ENCODE results near the gene OS9.

Gene OS9

DNA sequence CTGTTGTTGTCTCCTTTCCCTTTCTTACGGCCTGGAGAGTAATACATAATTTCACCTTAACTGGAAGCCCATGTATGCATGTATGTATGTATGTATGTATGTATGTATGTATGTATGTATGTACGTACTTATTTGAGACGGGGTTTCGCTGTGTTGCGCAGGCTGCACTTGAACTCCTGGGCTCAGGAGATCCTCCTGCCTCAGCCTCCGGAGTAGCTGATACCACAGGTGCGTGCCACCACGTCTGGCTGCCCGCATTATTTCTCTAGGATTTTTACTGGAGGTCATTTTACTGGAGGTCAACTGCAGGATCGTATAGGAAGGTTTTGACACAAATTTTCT is 644 bp upstream of the OS9 start:
- H3K23ac ChIP-seq (ENCODE audit: low read length) = no peak overlapping the region
- H3K27ac ChIP-seq (ENCODE audit: low read depth, low read length) = no peak overlapping the region
- peak overlapping the region; percentile 50 for H2AFZ ChIP-seq (ENCODE audit: insufficient read depth, low read length, poor library complexity)
- H4K91ac ChIP-seq (ENCODE audit: low read depth, low read length) = no peak overlapping the region
- H2BK120ac ChIP-seq (ENCODE audit: insufficient read depth, low read length, poor library complexity) = no peak overlapping the region
- H3K4ac ChIP-seq (ENCODE audit: low read depth, low read length) = no peak overlapping the region
- H3K9ac ChIP-seq (ENCODE audit: low read length) = no peak overlapping the region
- H3K79me1 ChIP-seq (ENCODE audit: low read length) = peaks cover 2% of the 10 kb centered on the region
- H3K36me3 ChIP-seq (ENCODE audit: control insufficient read depth in 1 of 2, insufficient read depth in 2 of 2, low read length in 2 of 2) = peaks cover 6 to 14% of the 10 kb centered on the region in 2 experiments
- H4K12ac ChIP-seq (ENCODE audit: low read depth, low read length) = no peak overlapping the region
- WGBS (ENCODE audit: extremely low coverage, insufficient coverage, insufficient read length) = no CpG with 5 or more reads among the region's 10 CpGs
- no peaks in the 10 kb centered on the region for H3K9me3 ChIP-seq (ENCODE audit: insufficient read depth, low read depth, low read length)
- peak overlapping the region; percentile 47 for H3K4me2 ChIP-seq (ENCODE audit: low read length)
- no peak overlapping the region for H3K4me3 ChIP-seq (ENCODE audit: low read depth, low read length)
- H3K4me1 ChIP-seq (ENCODE audit: control insufficient read depth in 1 of 2, insufficient read depth in 2 of 2, low read length in 2 of 2) = peaks cover 5 to 8% of the 10 kb centered on the region in 2 experiments
- H2BK5ac ChIP-seq (ENCODE audit: low read depth, low read length, poor library complexity) = no peak overlapping the region
- no peaks in the 10 kb centered on the region for H3K27me3 ChIP-seq (ENCODE audit: insufficient read depth, low read length)
- H4K8ac ChIP-seq (ENCODE audit: low read depth, low read length) = no peak overlapping the region
- no peak overlapping the region for H3K14ac ChIP-seq (ENCODE audit: low read length)
- H3K18ac ChIP-seq (ENCODE audit: low read length) = no peak overlapping the region
- DNase-seq = no peak
- peaks cover 2% of the 10 kb centered on the region for H3K79me2 ChIP-seq (ENCODE audit: control insufficient read depth, insufficient read depth, low read length, poor library complexity)
- no peak overlapping the region for H2BK12ac ChIP-seq (ENCODE audit: low read length)
- H2AK5ac ChIP-seq (ENCODE audit: low read length) = no peak overlapping the region

DNA sequence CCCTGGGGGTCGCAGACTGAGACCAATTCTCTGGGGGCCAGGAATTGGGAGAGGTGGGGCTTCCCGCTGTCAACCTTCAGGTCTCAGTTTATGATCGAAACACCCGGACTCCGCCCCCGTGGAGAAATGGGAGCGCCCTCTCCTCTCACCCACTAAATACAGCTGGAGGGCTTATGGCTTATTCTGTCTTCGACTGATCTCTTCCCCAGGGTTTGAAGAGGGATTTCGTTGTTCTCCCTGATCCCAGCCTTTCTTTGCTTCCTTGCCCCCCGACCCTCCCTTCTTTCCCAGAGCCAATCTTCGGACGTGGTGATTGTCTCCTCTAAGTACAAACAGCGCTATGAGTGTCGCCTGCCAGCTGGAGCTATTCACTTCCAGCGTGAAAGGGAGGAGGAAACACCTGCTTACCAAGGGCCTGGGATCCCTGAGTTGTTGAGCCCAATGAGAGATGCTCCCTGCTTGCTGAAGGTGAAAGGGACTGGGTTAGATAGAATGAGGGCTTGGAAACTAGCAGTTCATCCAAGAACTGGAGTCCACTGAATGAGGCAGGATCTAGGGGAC is 607 bp downstream of the OS9 start:
- H3K23ac ChIP-seq (ENCODE audit: low read length) = no peak overlapping the region
- peak overlapping the region; percentile 70 for H4K91ac ChIP-seq (ENCODE audit: low read depth, low read length)
- peak in 1 of 2 donors; percentile 9 for DNase-seq
- H3K27ac ChIP-seq (ENCODE audit: low read depth, low read length) = no peak overlapping the region
- peak overlapping the region; percentile 97 for H2AFZ ChIP-seq (ENCODE audit: insufficient read depth, low read length, poor library complexity)
- peak overlapping the region; percentile 75 for H3K9ac ChIP-seq (ENCODE audit: low read length)
- no peaks in the 10 kb centered on the region for H3K9me3 ChIP-seq (ENCODE audit: insufficient read depth, low read depth, low read length)
- no peak overlapping the region for H3K4ac ChIP-seq (ENCODE audit: low read depth, low read length)
- no peak overlapping the region for H2BK12ac ChIP-seq (ENCODE audit: low read length)
- peaks cover 2% of the 10 kb centered on the region for H3K79me2 ChIP-seq (ENCODE audit: control insufficient read depth, insufficient read depth, low read length, poor library complexity)
- no peak overlapping the region for H2BK120ac ChIP-seq (ENCODE audit: insufficient read depth, low read length, poor library complexity)
- H3K4me2 ChIP-seq (ENCODE audit: low read length) = peak overlapping the region; percentile 82
- H4K12ac ChIP-seq (ENCODE audit: low read depth, low read length) = peak overlapping the region; percentile 93
- peak overlapping the region; percentile 95 for H4K8ac ChIP-seq (ENCODE audit: low read depth, low read length)
- peak overlapping the region; percentile 95 for H3K4me3 ChIP-seq (ENCODE audit: low read depth, low read length)
- H3K79me1 ChIP-seq (ENCODE audit: low read length) = peaks cover 2% of the 10 kb centered on the region
- WGBS (ENCODE audit: extremely low coverage, insufficient coverage, insufficient read length) = no CpG with 5 or more reads among the region's 15 CpGs
- H3K27me3 ChIP-seq (ENCODE audit: insufficient read depth, low read length) = no peaks in the 10 kb centered on the region
- no peak overlapping the region for H2BK5ac ChIP-seq (ENCODE audit: low read depth, low read length, poor library complexity)
- peak overlapping the region; percentile 80 for H3K14ac ChIP-seq (ENCODE audit: low read length)
- peak overlapping the region; percentile 84 for H3K18ac ChIP-seq (ENCODE audit: low read length)
- no peak overlapping the region for H2AK5ac ChIP-seq (ENCODE audit: low read length)
- peaks cover 6 to 18% of the 10 kb centered on the region in 2 experiments for H3K36me3 ChIP-seq (ENCODE audit: control insufficient read depth in 1 of 2, insufficient read depth in 2 of 2, low read length in 2 of 2)
- peaks cover 5 to 8% of the 10 kb centered on the region in 2 experiments for H3K4me1 ChIP-seq (ENCODE audit: control insufficient read depth in 1 of 2, insufficient read depth in 2 of 2, low read length in 2 of 2)

DNA sequence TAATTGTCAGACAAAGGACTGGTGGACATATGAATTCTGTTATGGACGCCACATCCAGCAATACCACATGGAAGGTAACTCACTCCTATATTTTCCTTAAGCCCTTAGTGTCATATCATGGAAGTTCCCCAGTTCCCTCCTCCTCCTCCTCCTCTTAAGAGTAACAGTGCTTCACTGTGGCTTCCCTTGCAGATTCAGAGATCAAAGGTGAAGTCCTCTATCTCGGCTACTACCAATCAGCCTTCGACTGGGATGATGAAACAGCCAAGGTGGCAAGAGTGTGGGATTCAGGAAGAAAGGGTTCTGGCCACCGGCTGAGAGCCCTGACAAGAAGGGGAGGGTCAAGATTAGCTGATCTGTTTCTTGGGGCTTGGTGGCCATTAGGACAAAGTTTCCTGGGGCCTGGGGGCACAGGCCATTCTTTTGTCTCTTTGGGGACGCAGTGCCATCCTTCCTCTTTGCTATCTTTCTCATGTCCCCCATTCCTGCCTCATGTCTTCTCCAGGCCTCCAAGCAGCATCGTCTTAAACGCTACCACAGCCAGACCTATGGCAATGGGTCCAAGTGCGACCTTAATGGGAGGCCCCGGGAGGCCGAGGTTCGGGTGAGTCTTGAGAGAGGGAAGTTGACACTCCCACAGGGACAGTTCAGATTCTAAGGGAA is 2.0 kb downstream of the OS9 start:
- H4K91ac ChIP-seq (ENCODE audit: low read depth, low read length) = no peak overlapping the region
- peaks cover 2% of the 10 kb centered on the region for H3K79me1 ChIP-seq (ENCODE audit: low read length)
- H3K27me3 ChIP-seq (ENCODE audit: insufficient read depth, low read length) = no peaks in the 10 kb centered on the region
- no peak overlapping the region for H3K9ac ChIP-seq (ENCODE audit: low read length)
- H3K23ac ChIP-seq (ENCODE audit: low read length) = no peak overlapping the region
- peaks cover 5 to 8% of the 10 kb centered on the region in 2 experiments for H3K4me1 ChIP-seq (ENCODE audit: control insufficient read depth in 1 of 2, insufficient read depth in 2 of 2, low read length in 2 of 2)
- DNase-seq = no peak
- no peak overlapping the region for H3K27ac ChIP-seq (ENCODE audit: low read depth, low read length)
- H3K9me3 ChIP-seq (ENCODE audit: insufficient read depth, low read depth, low read length) = no peaks in the 10 kb centered on the region
- no peak overlapping the region for H2AFZ ChIP-seq (ENCODE audit: insufficient read depth, low read length, poor library complexity)
- H3K18ac ChIP-seq (ENCODE audit: low read length) = no peak overlapping the region
- no peak overlapping the region for H4K8ac ChIP-seq (ENCODE audit: low read depth, low read length)
- H3K4ac ChIP-seq (ENCODE audit: low read depth, low read length) = no peak overlapping the region
- no peak overlapping the region for H3K4me2 ChIP-seq (ENCODE audit: low read length)
- no peak overlapping the region for H2AK5ac ChIP-seq (ENCODE audit: low read length)
- no peak overlapping the region for H4K12ac ChIP-seq (ENCODE audit: low read depth, low read length)
- H3K36me3 ChIP-seq (ENCODE audit: control insufficient read depth in 1 of 2, insufficient read depth in 2 of 2, low read length in 2 of 2) = peaks cover 6 to 18% of the 10 kb centered on the region in 2 experiments
- no CpG with 5 or more reads among the region's 11 CpGs for WGBS (ENCODE audit: extremely low coverage, insufficient coverage, insufficient read length)
- H3K4me3 ChIP-seq (ENCODE audit: low read depth, low read length) = no peak overlapping the region
- H3K14ac ChIP-seq (ENCODE audit: low read length) = no peak overlapping the region
- no peak overlapping the region for H2BK12ac ChIP-seq (ENCODE audit: low read length)
- H2BK120ac ChIP-seq (ENCODE audit: insufficient read depth, low read length, poor library complexity) = no peak overlapping the region
- H3K79me2 ChIP-seq (ENCODE audit: control insufficient read depth, insufficient read depth, low read length, poor library complexity) = peaks cover 2% of the 10 kb centered on the region
- H2BK5ac ChIP-seq (ENCODE audit: low read depth, low read length, poor library complexity) = no peak overlapping the region

DNA sequence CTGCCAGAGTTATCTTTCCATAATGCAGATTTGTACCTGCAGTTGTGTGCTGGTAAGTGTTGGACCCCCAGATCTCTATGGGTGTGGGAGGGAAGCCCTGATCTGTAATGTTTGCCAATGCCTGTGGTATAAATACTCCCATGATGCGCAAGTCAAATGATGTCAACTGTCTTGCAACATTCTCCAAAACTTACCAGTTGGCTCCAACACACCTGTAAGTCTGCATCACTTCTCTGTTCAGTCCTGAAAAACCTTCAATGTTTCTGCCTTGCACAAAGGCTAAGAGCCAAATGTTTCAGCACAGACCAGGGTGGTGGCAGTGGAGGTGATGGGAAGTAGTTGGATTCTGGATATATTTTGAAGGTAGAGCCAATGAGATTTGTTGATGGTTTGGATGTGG is 3.1 kb downstream of the OS9 start:
- no CpG with 5 or more reads among the region's 1 CpG for WGBS (ENCODE audit: extremely low coverage, insufficient coverage, insufficient read length)
- H3K79me1 ChIP-seq (ENCODE audit: low read length) = peaks cover 2% of the 10 kb centered on the region
- no peak overlapping the region for H3K18ac ChIP-seq (ENCODE audit: low read length)
- no peak overlapping the region for H3K4ac ChIP-seq (ENCODE audit: low read depth, low read length)
- peaks cover 6 to 18% of the 10 kb centered on the region in 2 experiments for H3K36me3 ChIP-seq (ENCODE audit: control insufficient read depth in 1 of 2, insufficient read depth in 2 of 2, low read length in 2 of 2)
- H2BK12ac ChIP-seq (ENCODE audit: low read length) = no peak overlapping the region
- H4K91ac ChIP-seq (ENCODE audit: low read depth, low read length) = no peak overlapping the region
- peaks cover 2% of the 10 kb centered on the region for H3K79me2 ChIP-seq (ENCODE audit: control insufficient read depth, insufficient read depth, low read length, poor library complexity)
- H3K27me3 ChIP-seq (ENCODE audit: insufficient read depth, low read length) = no peaks in the 10 kb centered on the region
- H3K9me3 ChIP-seq (ENCODE audit: insufficient read depth, low read depth, low read length) = no peaks in the 10 kb centered on the region
- H3K4me1 ChIP-seq (ENCODE audit: control insufficient read depth in 1 of 2, insufficient read depth in 2 of 2, low read length in 2 of 2) = peaks cover 5 to 8% of the 10 kb centered on the region in 2 experiments
- DNase-seq = no peak
- H2AK5ac ChIP-seq (ENCODE audit: low read length) = no peak overlapping the region
- H4K8ac ChIP-seq (ENCODE audit: low read depth, low read length) = no peak overlapping the region
- H3K9ac ChIP-seq (ENCODE audit: low read length) = no peak overlapping the region
- no peak overlapping the region for H3K23ac ChIP-seq (ENCODE audit: low read length)
- no peak overlapping the region for H3K27ac ChIP-seq (ENCODE audit: low read depth, low read length)
- H3K4me2 ChIP-seq (ENCODE audit: low read length) = no peak overlapping the region
- H3K14ac ChIP-seq (ENCODE audit: low read length) = no peak overlapping the region
- H3K4me3 ChIP-seq (ENCODE audit: low read depth, low read length) = no peak overlapping the region
- H2BK120ac ChIP-seq (ENCODE audit: insufficient read depth, low read length, poor library complexity) = no peak overlapping the region
- H4K12ac ChIP-seq (ENCODE audit: low read depth, low read length) = no peak overlapping the region
- H2AFZ ChIP-seq (ENCODE audit: insufficient read depth, low read length, poor library complexity) = no peak overlapping the region
- no peak overlapping the region for H2BK5ac ChIP-seq (ENCODE audit: low read depth, low read length, poor library complexity)
